ENCODE data around the gene TCF7L1.

Gene TCF7L1

GRCh38 chr2:85134896-85135659 lies 1.9 kb downstream of the TCF7L1 start:
- H3K36me3 Mint-ChIP-seq (ENCODE audit: low read depth) = peaks cover 30% of the 10 kb centered on the region
- peak overlapping the region; percentile 79 to 95 (median 92) for H3K4me3 Mint-ChIP-seq
- H3K27ac Mint-ChIP-seq = peak overlapping the region; percentile 70 to 95 (median 93)
- H3K4me1 Mint-ChIP-seq = peaks cover 47% of the 10 kb centered on the region
- H3K27me3 Mint-ChIP-seq (ENCODE audit: low read depth) = no peaks in the 10 kb centered on the region
- no peak for TF ChIP-seq CTCF (IDR thresholded peaks at IDR 0.05; ENCODE audit: unreplicated experiment in 3 of 3)
- H3K9me3 Mint-ChIP-seq = no peaks in the 10 kb centered on the region

DNA sequence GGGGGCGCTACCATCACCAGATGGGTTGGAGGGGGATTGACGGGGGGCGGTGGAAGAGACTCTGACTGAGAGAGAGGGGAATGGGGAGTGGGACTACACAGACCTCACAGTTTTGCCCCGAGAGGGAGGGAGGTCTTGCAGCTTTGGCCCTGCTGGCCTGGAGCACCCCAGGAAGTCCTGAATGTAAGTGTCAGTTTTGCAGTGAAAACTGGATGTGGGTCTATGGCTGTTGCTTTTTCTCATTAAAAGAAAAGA lies 2.4 kb downstream of the TCF7L1 start:
- H3K9me3 Mint-ChIP-seq = no peaks in the 10 kb centered on the region
- TF ChIP-seq CTCF (IDR thresholded peaks at IDR 0.05; ENCODE audit: unreplicated experiment in 3 of 3) = no peak
- peak overlapping the region; percentile 1 to 93 (median 40) for H3K27ac Mint-ChIP-seq
- H3K4me1 Mint-ChIP-seq = peaks cover 47% of the 10 kb centered on the region
- peaks cover 34% of the 10 kb centered on the region for H3K36me3 Mint-ChIP-seq (ENCODE audit: low read depth)
- H3K27me3 Mint-ChIP-seq (ENCODE audit: low read depth) = no peaks in the 10 kb centered on the region
- peak overlapping the region; percentile 79 to 95 (median 92) for H3K4me3 Mint-ChIP-seq

- no peaks in the 10 kb centered on the region for H3K9me3 Mint-ChIP-seq
- TF ChIP-seq CTCF (IDR thresholded peaks at IDR 0.05; ENCODE audit: unreplicated experiment in 3 of 3) = no peak
- peak overlapping the region in 2 of 3 experiments; percentile 1 to 8 for H3K27ac Mint-ChIP-seq
- peaks cover 44% of the 10 kb centered on the region for H3K4me1 Mint-ChIP-seq
- H3K4me3 Mint-ChIP-seq = peak overlapping the region; percentile 79 to 95 (median 92)
- H3K36me3 Mint-ChIP-seq (ENCODE audit: low read depth) = peaks cover 46% of the 10 kb centered on the region
- H3K27me3 Mint-ChIP-seq (ENCODE audit: low read depth) = no peaks in the 10 kb centered on the region
Measured at GRCh38 chr2:85137156-85137555, 4.0 kb downstream of the TCF7L1 start.

- Mint-ChIP-seq H3K27ac (peak overlapping the region in 1 of 3 experiments; percentile 26), H3K4me1 (peaks cover 31% of the 10 kb centered on the region), H3K36me3 (ENCODE audit: low read depth) (peaks cover 65% of the 10 kb centered on the region), H3K4me3 (no peak overlapping the region), H3K9me3 (no peaks in the 10 kb centered on the region), H3K27me3 (ENCODE audit: low read depth) (no peaks in the 10 kb centered on the region)
- no peak for TF ChIP-seq CTCF (IDR thresholded peaks at IDR 0.05; ENCODE audit: unreplicated experiment in 3 of 3)
Measured at GRCh38 chr2:85143463-85144082, 10.4 kb downstream of the TCF7L1 start.

DNA sequence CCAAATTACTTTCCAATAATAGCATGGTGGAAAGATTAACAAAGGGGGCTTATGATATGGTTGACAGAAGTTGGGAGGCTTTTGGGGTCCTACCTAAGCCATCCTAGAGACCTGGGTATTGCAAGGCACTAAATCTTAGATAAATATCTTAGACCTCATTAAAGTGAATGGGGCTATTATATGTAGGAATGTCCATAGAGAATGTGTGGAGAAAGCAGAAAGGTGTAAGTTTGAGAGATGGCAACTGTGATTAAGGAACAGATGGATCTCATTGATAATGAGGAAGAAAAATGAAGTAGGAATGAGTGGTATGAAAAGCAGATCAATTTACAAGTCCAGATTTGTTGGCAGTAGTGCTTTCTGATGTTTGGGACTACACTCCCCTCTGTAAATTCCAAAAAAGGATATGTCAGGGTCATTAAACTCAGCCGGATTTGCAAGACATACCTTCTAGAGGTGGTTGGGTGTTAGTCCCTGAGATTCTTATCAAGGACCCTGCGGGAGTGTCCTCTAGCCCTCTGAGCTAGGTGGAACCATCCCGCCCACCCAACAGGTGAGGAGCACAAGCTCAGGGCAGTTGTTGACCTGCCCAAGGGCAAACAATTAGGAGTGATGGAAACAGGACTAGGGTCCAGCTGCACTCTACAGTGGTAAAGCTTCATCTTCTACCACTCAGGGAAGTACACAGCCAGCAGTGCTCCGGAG lies 12.1 kb downstream of the TCF7L1 start:
- Mint-ChIP-seq H3K36me3 (ENCODE audit: low read depth) (peaks cover 60% of the 10 kb centered on the region), H3K27ac (peak overlapping the region in 1 of 3 experiments; percentile 1), H3K4me1 (peaks cover 24% of the 10 kb centered on the region), H3K4me3 (no peak overlapping the region), H3K9me3 (no peaks in the 10 kb centered on the region), H3K27me3 (ENCODE audit: low read depth) (no peaks in the 10 kb centered on the region)
- no peak for TF ChIP-seq CTCF (IDR thresholded peaks at IDR 0.05; ENCODE audit: unreplicated experiment in 3 of 3)

Measured in nephron (organoid).